Fibroblast of lung (primary cell): ENCODE results near the gene GTSF1L. TPM values are rescaled to one million over a fixed set of nuclear protein-coding genes. Genes with fewer than 3 reads are reported as not detected.

Experiments
- DNase-seq, 2 donors: peaks; one replicate each; pipeline versions ENCODE4 v3.0.0 to v3.0.0-alpha.2; 2010; ENCODE audit warnings: low read depth in 2 of 2
- H2AFZ ChIP-seq: 2 replicates; pipeline ENCODE4 v1.5.1; 2012; ENCODE audit warnings: low read length, control low read depth, inconsistent platforms
- H3K27ac ChIP-seq: 2 replicates; pipeline ENCODE4 v1.5.1; 2011; ENCODE audit warnings: low read length, control low read depth; ENCODE audit not compliant: insufficient read depth
- H3K27me3 ChIP-seq: 2 replicates; pipeline ENCODE4 v1.5.1; 2011; ENCODE audit warnings: mild to moderate bottlenecking, low read length; ENCODE audit not compliant: control insufficient read depth, insufficient read depth
- H3K36me3 ChIP-seq: 2 replicates; pipeline ENCODE4 v1.5.1; 2011; ENCODE audit warnings: low read length; ENCODE audit not compliant: control insufficient read depth, insufficient read depth
- H3K4me1 ChIP-seq: 2 replicates; pipeline ENCODE4 v1.5.1; 2011; ENCODE audit warnings: low read length; ENCODE audit not compliant: control insufficient read depth, insufficient read depth; ENCODE audit errors: extremely low read depth
- H3K4me2 ChIP-seq: 2 replicates; pipeline ENCODE4 v1.5.1; 2011; ENCODE audit warnings: low read length, control low read depth; ENCODE audit not compliant: insufficient read depth; ENCODE audit errors: extremely low read depth
- H3K4me3 ChIP-seq, 4 experiments: fragments of 200-600 bp in 1 of 4; sonication (generic) in 1 of 4; replicated peaks in 1 of 4; 2 replicates each; pipeline ENCODE4 v1.5.1; 2011 to 2016; ENCODE audit warnings: low read length in 4 of 4, low read depth in 3 of 4, mild to moderate bottlenecking in 3 of 4, control low read depth in 2 of 4, inconsistent platforms in 1 of 4, mixed read lengths in 1 of 4; ENCODE audit not compliant: insufficient read depth in 1 of 4; ENCODE audit errors: control extremely low read depth in 1 of 4
- H3K79me2 ChIP-seq: 2 replicates; pipeline ENCODE4 v1.5.1; 2012; ENCODE audit warnings: mild to moderate bottlenecking, low read length, inconsistent platforms; ENCODE audit not compliant: control insufficient read depth, insufficient read depth
- H3K9ac ChIP-seq: 2 replicates; pipeline ENCODE4 v1.5.1; 2011; ENCODE audit warnings: mild to moderate bottlenecking, low read length, control low read depth; ENCODE audit not compliant: insufficient read depth
- H3K9me3 ChIP-seq: 2 replicates; pipeline ENCODE4 v1.5.1; 2012; ENCODE audit warnings: low read depth, low read length; ENCODE audit not compliant: control insufficient read depth, insufficient read depth
- H4K20me1 ChIP-seq: 2 replicates; pipeline ENCODE4 v1.5.1; 2011; ENCODE audit warnings: low read length; ENCODE audit not compliant: control insufficient read depth, insufficient read depth; ENCODE audit errors: extremely low read depth
- CTCF ChIP-seq, 2 donors: IDR thresholded peaks in 1 of 2; conservative IDR thresholded peaks in 1 of 2; 1 replicate in 1 of 2; 2 replicates in 1 of 2; pipeline ENCODE4 v1.5.1; 2011 to 2012; ENCODE audit warnings: low read length in 2 of 2, control low read depth in 1 of 2, inconsistent platforms in 1 of 2, low read depth in 1 of 2, mild to moderate bottlenecking in 1 of 2
- EZH2 ChIP-seq: IDR thresholded peaks from 2 replicates; pipeline ENCODE4 v1.5.1; 2012; ENCODE audit warnings: low read length, control low read depth, mild to moderate bottlenecking; ENCODE audit errors: missing control alignments
- polyA plus RNA-seq, 2 donors: library from polyadenylated mRNA; depleted of rRNA in 1 of 2; stranded (reverse) in 1 of 2; unstranded in 1 of 2; fragments of >200 nt; gene quantifications; 2 replicates each; pipeline ENCODE4 v1.2.1, GENCODE V29; 2011 to 2012; ENCODE audit warnings: missing spikeins in 1 of 2
- total RNA-seq: library from RNA; depleted of rRNA; stranded (reverse); fragments of >200 nt; gene quantifications from 2 replicates; pipeline ENCODE4 v1.2.1, GENCODE V29; 2014

The GTSF1L gene
- total and polyA plus RNA-seq, 2 donors (not counting 1 experiment from before 2014, with no cell fraction given) = not detected

GRCh38 chr20:43710370-43711044 is 16.3 kb downstream of the GTSF1L start:
- H3K4me1 ChIP-seq = no peaks in the 10 kb centered on the region
- H3K27ac ChIP-seq = no peak overlapping the region
- H3K27me3 ChIP-seq = no peaks in the 10 kb centered on the region
- no peaks in the 10 kb centered on the region for H4K20me1 ChIP-seq
- no peaks in the 10 kb centered on the region for H3K79me2 ChIP-seq
- no peaks in the 10 kb centered on the region for H3K9me3 ChIP-seq
- TF ChIP-seq EZH2 = no peak
- DNase-seq = no peak
- no peak overlapping the region for H3K4me2 ChIP-seq
- no peak overlapping the region for H2AFZ ChIP-seq
- no peak overlapping the region for H3K9ac ChIP-seq
- H3K36me3 ChIP-seq = no peaks in the 10 kb centered on the region
- H3K4me3 ChIP-seq = no peak overlapping the region

GRCh38 chr20:43702502-43702901 is 24.3 kb downstream of the GTSF1L start:
- no peak for DNase-seq
- no peak for TF ChIP-seq EZH2
- Histone ChIP-seq H3K79me2 (no peaks in the 10 kb centered on the region), H3K9me3 (no peaks in the 10 kb centered on the region), H3K4me2 (no peak overlapping the region), H3K27me3 (no peaks in the 10 kb centered on the region), H3K9ac (no peak overlapping the region), H4K20me1 (no peaks in the 10 kb centered on the region), H3K27ac (no peak overlapping the region), H3K4me1 (no peaks in the 10 kb centered on the region), H3K4me3 (no peak overlapping the region), H2AFZ (no peak overlapping the region), H3K36me3 (peaks cover 2% of the 10 kb centered on the region)

- no peak overlapping the region for H3K4me3 ChIP-seq
- no peaks in the 10 kb centered on the region for H3K9me3 ChIP-seq
- no peak overlapping the region for H2AFZ ChIP-seq
- no peaks in the 10 kb centered on the region for H4K20me1 ChIP-seq
- no peaks in the 10 kb centered on the region for H3K4me1 ChIP-seq
- H3K36me3 ChIP-seq = peaks cover 2% of the 10 kb centered on the region
- no peaks in the 10 kb centered on the region for H3K79me2 ChIP-seq
- H3K9ac ChIP-seq = no peak overlapping the region
- no peak overlapping the region for H3K27ac ChIP-seq
- H3K4me2 ChIP-seq = no peak overlapping the region
- no peak for TF ChIP-seq EZH2
- no peak for TF ChIP-seq CTCF (conservative IDR thresholded peaks at IDR 0.05 in 1 of 2, IDR thresholded peaks at IDR 0.05 in 1 of 2; ENCODE audit: low read depth in 1 of 2, low read length in 2 of 2)
- no peak for DNase-seq
- no peaks in the 10 kb centered on the region for H3K27me3 ChIP-seq
These were observed 26.2 kb downstream of the GTSF1L start for GRCh38 chr20:43700627-43701026.

- no peak overlapping the region for H3K27ac ChIP-seq
- H3K36me3 ChIP-seq = peaks cover 2% of the 10 kb centered on the region
- H3K9ac ChIP-seq = no peak overlapping the region
- no peaks in the 10 kb centered on the region for H3K9me3 ChIP-seq
- no peaks in the 10 kb centered on the region for H3K79me2 ChIP-seq
- H3K4me2 ChIP-seq = no peak overlapping the region
- no peak for TF ChIP-seq CTCF (conservative IDR thresholded peaks at IDR 0.05 in 1 of 2, IDR thresholded peaks at IDR 0.05 in 1 of 2; ENCODE audit: low read depth in 1 of 2, low read length in 2 of 2)
- no peak for TF ChIP-seq EZH2
- no peak for DNase-seq
- no peak overlapping the region for H3K4me3 ChIP-seq
- no peak overlapping the region for H2AFZ ChIP-seq
- H3K27me3 ChIP-seq = no peaks in the 10 kb centered on the region
- H3K4me1 ChIP-seq = no peaks in the 10 kb centered on the region
- no peaks in the 10 kb centered on the region for H4K20me1 ChIP-seq
These were observed 26.7 kb downstream of the GTSF1L start for GRCh38 chr20:43699941-43700565.
